Dermis microvascular lymphatic vessel endothelial cell (primary cell): ENCODE results near the gene PXYLP1. TPM values are rescaled to one million over a fixed set of nuclear protein-coding genes. Genes with fewer than 3 reads are reported as not detected.

Experiments
- DNase-seq, 2 donors: peaks; one replicate each; pipeline versions ENCODE4 v3.0.0 to v3.0.0-alpha.2; 2010; ENCODE audit warnings: low read depth in 2 of 2
- total RNA-seq: library from RNA; depleted of rRNA; stranded (reverse); fragments of >200 nt; gene quantifications from 2 replicates; pipeline ENCODE4 v1.2.1, GENCODE V29; 2014

PXYLP1 gene
- total RNA-seq, 1 donor from 2014 or later = 0.39 TPM

- no peak for DNase-seq
Measured at GRCh38 chr3:141249041-141249440, 17.4 kb downstream of the PXYLP1 start.

- no peak for DNase-seq
Measured at GRCh38 chr3:141250342-141250741, 18.7 kb downstream of the PXYLP1 start.

GRCh38 chr3:141250828-141251227 lies 19.2 kb downstream of the PXYLP1 start:
- DNase-seq = no peak

- DNase-seq = no peak
Measured at GRCh38 chr3:141253326-141253725, 21.7 kb downstream of the PXYLP1 start.

GRCh38 chr3:141253811-141254210 lies 22.2 kb downstream of the PXYLP1 start:
- DNase-seq = no peak

- DNase-seq = no peak
Measured at GRCh38 chr3:141255137-141255845, 23.7 kb downstream of the PXYLP1 start.

GRCh38 chr3:141255846-141256261 lies 24.2 kb downstream of the PXYLP1 start:
- peak in 1 of 2 donors; percentile 13 for DNase-seq

GRCh38 chr3:141256820-141257219 lies 25.2 kb downstream of the PXYLP1 start:
- DNase-seq = no peak

GRCh38 chr3:141257961-141258360 lies 26.3 kb downstream of the PXYLP1 start:
- DNase-seq = no peak

GRCh38 chr3:141258973-141259372 lies 27.3 kb downstream of the PXYLP1 start:
- DNase-seq = no peak

- no peak for DNase-seq
Measured at GRCh38 chr3:141259821-141260629, 28.4 kb downstream of the PXYLP1 start.

- DNase-seq = no peak
Measured at GRCh38 chr3:141260630-141260927, 29.0 kb downstream of the PXYLP1 start.

GRCh38 chr3:141261472-141262307 lies 30.1 kb downstream of the PXYLP1 start:
- no peak for DNase-seq

- DNase-seq = no peak
Measured at GRCh38 chr3:141262308-141262705, 30.7 kb downstream of the PXYLP1 start.

GRCh38 chr3:141266186-141266585 lies 34.6 kb downstream of the PXYLP1 start:
- no peak for DNase-seq

- DNase-seq = no peak
Measured at GRCh38 chr3:141266797-141267555, 35.4 kb downstream of the PXYLP1 start.

GRCh38 chr3:141267629-141268028 lies 36.0 kb downstream of the PXYLP1 start:
- DNase-seq = no peak

- no peak for DNase-seq
Measured at GRCh38 chr3:141268306-141268705, 36.7 kb downstream of the PXYLP1 start.

- DNase-seq = no peak
Measured at GRCh38 chr3:141268791-141269190, 37.2 kb downstream of the PXYLP1 start.

GRCh38 chr3:141269961-141270360 lies 38.3 kb downstream of the PXYLP1 start:
- DNase-seq = no peak

GRCh38 chr3:141271279-141272030 lies 39.8 kb downstream of the PXYLP1 start:
- no peak for DNase-seq
